HEK293 (cell line): Measurements from ENCODE around the gene MEST.

Experiments
- CTCF ChIA-PET: fragments of 350-600 bp; formaldehyde crosslinking; extraction: SDS; loops from one replicate; lab custom pipeline; 2021; ENCODE audit warnings: antibody characterized with exemption; lab: Yijun Ruan, JAX
- POLR2A ChIA-PET: fragments of 300-600 bp; formaldehyde crosslinking; extraction: SDS; loops from one replicate; lab custom pipeline; 2020; ENCODE audit warnings: antibody characterized with exemption, inconsistent platforms; lab: Yijun Ruan, JAX
- H3K27ac ChIP-seq: fragments of 200-500 bp; sonication (Bioruptor generic); 2 replicates; pipeline ENCODE4 v1.5.1; 2014; ENCODE audit warnings: low read depth, low read length, control low read depth, inconsistent platforms; ENCODE audit errors: extremely low read depth
- H3K36me3 ChIP-seq, 2 experiments: fragments of 200-500 bp in 1 of 2; sonication (Bioruptor generic) in 1 of 2; 1 replicate in 1 of 2; 2 replicates in 1 of 2; pipeline ENCODE4 v1.5.1; 2014 to 2017; ENCODE audit warnings: inconsistent platforms in 2 of 2, low read length in 2 of 2; ENCODE audit not compliant: control insufficient read depth in 2 of 2, insufficient read depth in 1 of 2
- H3K4me1 ChIP-seq: fragments of 200-500 bp; sonication (Bioruptor generic); 2 replicates; pipeline ENCODE4 v1.5.1; 2014; ENCODE audit warnings: mild to moderate bottlenecking, low read length, inconsistent platforms; ENCODE audit not compliant: control insufficient read depth, insufficient read depth
- H3K4me3 ChIP-seq: 2 replicates; pipeline ENCODE4 v1.5.1; 2011; ENCODE audit warnings: low read depth, mild to moderate bottlenecking, control low read depth, low read length, moderate library complexity
- H3K9me3 ChIP-seq: fragments of 200-500 bp; sonication (Bioruptor generic); 2 replicates; pipeline ENCODE4 v1.5.1; 2014; ENCODE audit warnings: low read depth, low read length, inconsistent platforms; ENCODE audit not compliant: control insufficient read depth, insufficient read depth
- BCL11A ChIP-seq: fragments of 450-650 bp; formaldehyde crosslinking; IDR thresholded peaks from 2 replicates; pipeline ENCODE4 v1.5.1; 2016; ENCODE audit warnings: low read depth, missing biosample characterization, missing genetic modification characterization
- FEZF1 ChIP-seq: fragments of 450-650 bp; formaldehyde crosslinking; IDR thresholded peaks from 2 replicates; pipeline ENCODE4 v1.5.1; 2016; ENCODE audit warnings: missing biosample characterization, missing genetic modification characterization
- HOXD13 ChIP-seq: sonication (generic); formaldehyde crosslinking; IDR thresholded peaks from 2 replicates; pipeline ENCODE4 v1.8.0; 2022; ENCODE audit warnings: missing genetic modification reagents, borderline replicate concordance
- INSM2 ChIP-seq: fragments of 450-650 bp; formaldehyde crosslinking; IDR thresholded peaks from 2 replicates; pipeline ENCODE4 v1.5.1; 2016; ENCODE audit warnings: missing biosample characterization, missing genetic modification characterization
- KLF7 ChIP-seq: fragments of 450-650 bp; formaldehyde crosslinking; IDR thresholded peaks from 2 replicates; pipeline ENCODE4 v1.5.1; 2016; ENCODE audit warnings: missing biosample characterization, missing genetic modification characterization, borderline replicate concordance
- MYNN ChIP-seq: fragments of 450-650 bp; formaldehyde crosslinking; IDR thresholded peaks from 2 replicates; pipeline ENCODE4 v1.5.1; 2016; ENCODE audit warnings: missing biosample characterization, missing genetic modification characterization, borderline replicate concordance
- SETDB1 ChIP-seq: IDR thresholded peaks from one replicate; pipeline ENCODE4 v1.6.1; 2017; ENCODE audit warnings: mild to moderate bottlenecking, low read length, moderate library complexity, mixed read lengths; ENCODE audit not compliant: insufficient read length
- ZBTB21 ChIP-seq: fragments of 450-650 bp; formaldehyde crosslinking; IDR thresholded peaks from 2 replicates; pipeline ENCODE4 v1.5.1; 2017; ENCODE audit warnings: missing biosample characterization, missing genetic modification characterization
- ZBTB7A ChIP-seq: fragments of 450-650 bp; formaldehyde crosslinking; IDR thresholded peaks from 2 replicates; pipeline ENCODE4 v1.5.1; 2016; ENCODE audit warnings: low read depth, missing biosample characterization, missing genetic modification characterization
- ZFP69B ChIP-seq: fragments of 450-650 bp; formaldehyde crosslinking; IDR thresholded peaks from 2 replicates; pipeline ENCODE4 v1.5.1; 2016; ENCODE audit warnings: missing biosample characterization, missing genetic modification characterization
- ZNF10 ChIP-seq: fragments of 450-650 bp; formaldehyde crosslinking; IDR thresholded peaks from 2 replicates; pipeline ENCODE4 v1.5.1; 2017; ENCODE audit warnings: missing biosample characterization, missing genetic modification characterization
- ZNF19 ChIP-seq: fragments of 450-650 bp; formaldehyde crosslinking; IDR thresholded peaks from 2 replicates; pipeline ENCODE4; 2016; ENCODE audit warnings: missing biosample characterization, missing genetic modification characterization, low read depth
- ZNF23 ChIP-seq: fragments of 450-650 bp; formaldehyde crosslinking; IDR thresholded peaks from 2 replicates; pipeline ENCODE4 v1.5.1; 2016; ENCODE audit warnings: missing biosample characterization, missing genetic modification characterization, borderline replicate concordance
- ZNF302 ChIP-seq: fragments of 450-650 bp; formaldehyde crosslinking; IDR thresholded peaks from 2 replicates; pipeline ENCODE4 v1.5.1; 2016; ENCODE audit warnings: missing biosample characterization, missing genetic modification characterization, low read depth
- ZNF350 ChIP-seq: fragments of 450-650 bp; formaldehyde crosslinking; IDR thresholded peaks from 2 replicates; pipeline ENCODE4 v1.5.0; 2017; ENCODE audit warnings: missing biosample characterization, mild to moderate bottlenecking, missing genetic modification characterization
- ZNF354C ChIP-seq: fragments of 450-650 bp; formaldehyde crosslinking; IDR thresholded peaks from 2 replicates; pipeline ENCODE4 v1.5.1; 2016; ENCODE audit warnings: missing biosample characterization, missing genetic modification characterization, low read depth, borderline replicate concordance
- ZNF501 ChIP-seq: fragments of 450-650 bp; formaldehyde crosslinking; IDR thresholded peaks from 2 replicates; pipeline ENCODE4 v1.5.1; 2016; ENCODE audit warnings: missing biosample characterization, missing genetic modification characterization
- ZNF544 ChIP-seq: fragments of 450-650 bp; formaldehyde crosslinking; IDR thresholded peaks from 2 replicates; pipeline ENCODE4 v1.5.0; 2017; ENCODE audit warnings: missing biosample characterization, missing genetic modification characterization
- ZNF600 ChIP-seq: fragments of 450-650 bp; formaldehyde crosslinking; IDR thresholded peaks from 2 replicates; pipeline ENCODE4 v1.5.1; 2016; ENCODE audit warnings: missing biosample characterization, missing genetic modification characterization
- ZNF624 ChIP-seq: fragments of 450-650 bp; formaldehyde crosslinking; IDR thresholded peaks from 2 replicates; pipeline ENCODE4 v1.5.1; 2017; ENCODE audit warnings: missing biosample characterization, missing genetic modification characterization
- ZNF658 ChIP-seq: fragments of 450-650 bp; formaldehyde crosslinking; IDR thresholded peaks from 2 replicates; pipeline ENCODE4; 2016; ENCODE audit warnings: missing biosample characterization, missing genetic modification characterization
- ZNF660 ChIP-seq: fragments of 450-650 bp; IDR thresholded peaks from 2 replicates; pipeline ENCODE4 v1.5.1; 2018; ENCODE audit warnings: missing biosample characterization, mild to moderate bottlenecking, missing genetic modification characterization
- ZNF692 ChIP-seq: fragments of 450-650 bp; formaldehyde crosslinking; IDR thresholded peaks from 2 replicates; pipeline ENCODE4 v1.5.1; 2016; ENCODE audit warnings: missing biosample characterization, missing genetic modification characterization
- ZNF707 ChIP-seq: fragments of 450-650 bp; formaldehyde crosslinking; IDR thresholded peaks from 2 replicates; pipeline ENCODE4 v1.5.1; 2016; ENCODE audit warnings: missing biosample characterization, missing genetic modification characterization
- ZNF777 ChIP-seq: fragments of 450-650 bp; formaldehyde crosslinking; IDR thresholded peaks from 2 replicates; pipeline ENCODE4 v1.5.1; 2017; ENCODE audit warnings: missing biosample characterization, missing genetic modification characterization, borderline replicate concordance
- ZNF791 ChIP-seq: fragments of 450-650 bp; formaldehyde crosslinking; IDR thresholded peaks from 2 replicates; pipeline ENCODE4 v1.5.1; 2016; ENCODE audit warnings: missing biosample characterization, missing genetic modification characterization
- ZNF792 ChIP-seq: fragments of 450-650 bp; formaldehyde crosslinking; IDR thresholded peaks from 2 replicates; pipeline ENCODE4 v1.5.1; 2016; ENCODE audit warnings: missing biosample characterization, missing genetic modification characterization
- ZSCAN16 ChIP-seq: fragments of 450-650 bp; formaldehyde crosslinking; IDR thresholded peaks from 2 replicates; pipeline ENCODE4 v1.5.1; 2016; ENCODE audit warnings: missing biosample characterization, missing genetic modification characterization
- TF ChIP-seq, protein P1 (sequence below): IDR thresholded peaks from 2 replicates; pipeline ENCODE4 v1.6.1; 2011; ENCODE audit warnings: mild to moderate bottlenecking, low read depth, low read length, borderline replicate concordance
- TF ChIP-seq, protein P2 (sequence below): fragments of 450-650 bp; formaldehyde crosslinking; IDR thresholded peaks from 2 replicates; pipeline ENCODE4 v1.5.1; 2016; ENCODE audit warnings: missing biosample characterization, missing genetic modification characterization, low read depth

The MEST gene

GRCh38 chr7:130543487-130544010, 51.7 kb downstream of the MEST start:
- TF ChIP-seq ZNF658, result no peak
- TF ChIP-seq ZNF660 (tag by site-specific recombination), result no peak
- TF ChIP-seq ZFP69B (tag by site-specific recombination), result no peak
- TF ChIP-seq ZBTB7A, result no peak
- no peak for TF ChIP-seq ZNF624 (tag by site-specific recombination)
- no peak for TF ChIP-seq BCL11A (tag by site-specific recombination)
- no peak for TF ChIP-seq ZNF302 (tag by site-specific recombination)
- TF ChIP-seq ZNF791 (tag by site-specific recombination), result no peak
- no peak for TF ChIP-seq ZNF10
- TF ChIP-seq ZNF23, result no peak
- TF ChIP-seq MYNN, result no peak
- TF ChIP-seq ZNF792 (tag by site-specific recombination), result no peak
- no peak for TF ChIP-seq ZSCAN16 (tag by site-specific recombination)
- TF ChIP-seq, protein P1, sequence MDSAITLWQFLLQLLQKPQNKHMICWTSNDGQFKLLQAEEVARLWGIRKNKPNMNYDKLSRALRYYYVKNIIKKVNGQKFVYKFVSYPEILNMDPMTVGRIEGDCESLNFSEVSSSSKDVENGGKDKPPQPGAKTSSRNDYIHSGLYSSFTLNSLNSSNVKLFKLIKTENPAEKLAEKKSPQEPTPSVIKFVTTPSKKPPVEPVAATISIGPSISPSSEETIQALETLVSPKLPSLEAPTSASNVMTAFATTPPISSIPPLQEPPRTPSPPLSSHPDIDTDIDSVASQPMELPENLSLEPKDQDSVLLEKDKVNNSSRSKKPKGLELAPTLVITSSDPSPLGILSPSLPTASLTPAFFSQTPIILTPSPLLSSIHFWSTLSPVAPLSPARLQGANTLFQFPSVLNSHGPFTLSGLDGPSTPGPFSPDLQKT, result no peak
- TF ChIP-seq ZNF544 (tag by site-specific recombination), result no peak
- TF ChIP-seq ZNF350 (tag by site-specific recombination), result no peak
- no peak for TF ChIP-seq ZNF354C (tag by site-specific recombination)
- TF ChIP-seq, protein P2, sequence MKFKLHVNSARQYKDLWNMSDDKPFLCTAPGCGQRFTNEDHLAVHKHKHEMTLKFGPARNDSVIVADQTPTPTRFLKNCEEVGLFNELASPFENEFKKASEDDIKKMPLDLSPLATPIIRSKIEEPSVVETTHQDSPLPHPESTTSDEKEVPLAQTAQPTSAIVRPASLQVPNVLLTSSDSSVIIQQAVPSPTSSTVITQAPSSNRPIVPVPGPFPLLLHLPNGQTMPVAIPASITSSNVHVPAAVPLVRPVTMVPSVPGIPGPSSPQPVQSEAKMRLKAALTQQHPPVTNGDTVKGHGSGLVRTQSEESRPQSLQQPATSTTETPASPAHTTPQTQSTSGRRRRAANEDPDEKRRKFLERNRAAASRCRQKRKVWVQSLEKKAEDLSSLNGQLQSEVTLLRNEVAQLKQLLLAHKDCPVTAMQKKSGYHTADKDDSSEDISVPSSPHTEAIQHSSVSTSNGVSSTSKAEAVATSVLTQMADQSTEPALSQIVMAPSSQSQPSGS (tag by site-specific recombination), result no peak
- TF ChIP-seq ZNF692 (tag by site-specific recombination), result no peak
- POLR2A ChIA-PET, result no interaction called here

DNA sequence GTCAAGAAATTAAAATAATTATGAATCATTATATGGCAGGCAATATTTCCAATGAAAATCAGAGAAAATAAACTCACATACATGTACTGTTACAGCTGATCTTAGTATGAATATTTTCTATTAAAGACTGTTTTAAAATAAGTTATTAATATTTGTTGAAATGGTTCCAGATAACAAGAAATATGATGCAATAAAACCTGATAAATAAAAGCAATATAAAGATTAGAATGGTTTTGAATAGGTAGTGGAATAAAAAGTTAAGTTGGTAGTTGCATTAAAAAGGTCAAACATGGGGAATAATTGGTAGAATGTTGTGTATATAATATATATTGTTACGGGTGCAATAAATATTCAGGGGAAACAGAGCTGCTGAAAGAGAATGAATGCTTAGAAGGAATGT, 52.5 kb downstream of the MEST start:
- H3K4me1 ChIP-seq, result no peaks in the 10 kb centered on the region
- no peaks in the 10 kb centered on the region for H3K9me3 ChIP-seq
- TF ChIP-seq HOXD13 (CRISPR knock-in tag) (no peak), FEZF1 (no peak), ZNF600 (tag by site-specific recombination) (no peak), KLF7 (tag by site-specific recombination) (no peak), ZNF707 (no peak), ZBTB21 (tag by site-specific recombination) (no peak), ZNF501 (no peak), ZNF19 (tag by site-specific recombination) (no peak), SETDB1 (no peak), INSM2 (tag by site-specific recombination) (no peak), ZNF777 (tag by site-specific recombination) (no peak)
- TF ChIP-seq, all 188 proteins: peak for 0
- CTCF ChIA-PET, result no interaction called here
- Histone ChIP-seq H3K4me3 (no peak overlapping the region), H3K27ac (no peak overlapping the region), H3K36me3 (peaks cover 0 to 25% of the 10 kb centered on the region in 2 experiments; a peak in 1 of 3 replicates)
- POLR2A ChIA-PET, result no interaction called here

More at GRCh38 chr7:130543487-130544010, 51.7 kb downstream of the MEST start:
- no peaks in the 10 kb centered on the region for H3K9me3 ChIP-seq
- H3K4me3 ChIP-seq, result no peak overlapping the region
- no peaks in the 10 kb centered on the region for H3K4me1 ChIP-seq
- no peak overlapping the region for H3K27ac ChIP-seq
- peaks cover 0 to 20% of the 10 kb centered on the region in 2 experiments; a peak in 1 of 3 replicates for H3K36me3 ChIP-seq
- CTCF ChIA-PET, result interaction anchor here (0.6 to 1.3 kb wide), 3 partner anchors 21 to 161 kb away, joined by 3 to 7 read pairs (median 3); no protein-coding TSS in a partner anchor
